Astrocyte (in vitro differentiated cells and primary cell): ENCODE results near the gene TLCD5. TPM values are rescaled to one million over a fixed set of nuclear protein-coding genes. Genes with fewer than 3 reads are reported as not detected.

Experiments
- DNase-seq: peaks from one replicate; pipeline ENCODE4 v3.0.0-alpha.2; 2010; ENCODE audit warnings: low read depth
- FAIRE-seq: peaks from 2 replicates; lab custom pipeline; 2011; peaks lifted over from hg19 to GRCh38; lab: Jason Lieb, UNC
- H2AFZ ChIP-seq: 2 replicates; pipeline ENCODE4 v1.6.0; 2012; ENCODE audit warnings: low read depth, low read length, inconsistent platforms
- H3K27ac ChIP-seq: 2 replicates; pipeline ENCODE4 v1.5.1; 2011; ENCODE audit warnings: low read depth, low read length, inconsistent platforms
- H3K27me3 ChIP-seq: 2 replicates; pipeline ENCODE4 v1.6.0; 2011; ENCODE audit warnings: low read length, inconsistent platforms; ENCODE audit not compliant: insufficient read depth
- H3K36me3 ChIP-seq: 2 replicates; pipeline ENCODE4 v1.5.1; 2011; ENCODE audit warnings: low read length, inconsistent platforms; ENCODE audit not compliant: insufficient read depth
- H3K4me1 ChIP-seq: 2 replicates; pipeline ENCODE4 v1.5.1; 2011; ENCODE audit warnings: low read length, inconsistent platforms; ENCODE audit not compliant: insufficient read depth
- H3K4me2 ChIP-seq: 2 replicates; pipeline ENCODE4 v1.6.0; 2012; ENCODE audit warnings: low read length, inconsistent platforms
- H3K4me3 ChIP-seq: 2 replicates; pipeline ENCODE4 v1.5.1; 2011; ENCODE audit warnings: low read depth, mild to moderate bottlenecking, low read length, inconsistent platforms; ENCODE audit not compliant: insufficient read depth
- H3K79me2 ChIP-seq: 2 replicates; pipeline ENCODE4 v1.6.0; 2012; ENCODE audit warnings: mild to moderate bottlenecking, low read length, inconsistent platforms; ENCODE audit not compliant: insufficient read depth
- H3K9ac ChIP-seq: 2 replicates; pipeline ENCODE4 v1.6.0; 2012; ENCODE audit warnings: mild to moderate bottlenecking, low read length, inconsistent platforms
- H3K9me3 ChIP-seq: 2 replicates; pipeline ENCODE4 v1.5.1; 2012; ENCODE audit warnings: low read depth, mild to moderate bottlenecking, low read length, inconsistent platforms; ENCODE audit not compliant: insufficient read depth
- H4K20me1 ChIP-seq: 2 replicates; pipeline ENCODE4 v1.6.0; 2012; ENCODE audit warnings: low read length, inconsistent platforms; ENCODE audit not compliant: insufficient read depth
- H3K27ac Mint-ChIP-seq: one replicate; pipeline ENCODE4 v1.8.0; 2021; ENCODE audit warnings: mild to moderate bottlenecking, mixed read lengths; ENCODE audit not compliant: unreplicated experiment
- H3K27me3 Mint-ChIP-seq: one replicate; pipeline ENCODE4 v1.8.0; 2021; ENCODE audit warnings: low read depth, mixed read lengths; ENCODE audit not compliant: unreplicated experiment
- H3K36me3 Mint-ChIP-seq: one replicate; pipeline ENCODE4 v1.8.0; 2021; ENCODE audit warnings: low read depth, mixed read lengths; ENCODE audit not compliant: unreplicated experiment
- H3K4me1 Mint-ChIP-seq: one replicate; pipeline ENCODE4 v1.8.0; 2021; ENCODE audit warnings: low read depth, mixed read lengths; ENCODE audit not compliant: unreplicated experiment
- H3K4me3 Mint-ChIP-seq: one replicate; pipeline ENCODE4 v1.8.0; 2021; ENCODE audit warnings: mild to moderate bottlenecking, moderate library complexity, mixed read lengths; ENCODE audit not compliant: unreplicated experiment
- H3K9me3 Mint-ChIP-seq: one replicate; pipeline ENCODE4 v1.8.0; 2021; ENCODE audit warnings: mild to moderate bottlenecking, mixed read lengths; ENCODE audit not compliant: unreplicated experiment
- CTCF ChIP-seq: IDR thresholded peaks from 2 replicates; pipeline ENCODE4 v1.5.1; 2011; ENCODE audit warnings: low read depth, mild to moderate bottlenecking, inconsistent platforms, low read length, moderate library complexity; ENCODE audit not compliant: insufficient read depth
- EZH2 ChIP-seq: IDR thresholded peaks from 2 replicates; pipeline ENCODE4 v1.6.1; 2012; ENCODE audit warnings: mild to moderate bottlenecking, low read length, inconsistent platforms; ENCODE audit not compliant: insufficient read depth
- total RNA-seq: library from RNA; stranded (reverse); gene quantifications from 2 replicates; pipeline ENCODE4 v1.2.1, GENCODE V29; 2021

TLCD5 gene
- total RNA-seq, 1 donor from 2014 or later = 9.5 TPM

GRCh38 chr11:120342226-120342625, 17.1 kb downstream of the TLCD5 start:
- no peak overlapping the region for H3K27ac ChIP-seq
- no peak overlapping the region for H3K4me2 ChIP-seq
- FAIRE-seq (no peak), DNase-seq (no peak)
- H3K9ac ChIP-seq = no peak overlapping the region
- H3K4me3 ChIP-seq = no peak overlapping the region
- H3K79me2 ChIP-seq = peaks cover 100% of the 10 kb centered on the region
- H3K9me3 ChIP-seq = no peaks in the 10 kb centered on the region
- H3K4me1 ChIP-seq = peaks cover 35% of the 10 kb centered on the region
- Mint-ChIP-seq H3K27me3 (no peaks in the 10 kb centered on the region), H3K9me3 (no peaks in the 10 kb centered on the region), H3K4me3 (peak overlapping the region; percentile 55), H3K27ac (no peak overlapping the region), H3K4me1 (peaks cover 47% of the 10 kb centered on the region), H3K36me3 (no peaks in the 10 kb centered on the region)
- no peak overlapping the region for H2AFZ ChIP-seq
- no peak for TF ChIP-seq CTCF
- no peak for TF ChIP-seq EZH2
- H3K27me3 ChIP-seq = no peaks in the 10 kb centered on the region
- peaks cover 97% of the 10 kb centered on the region for H4K20me1 ChIP-seq
- H3K36me3 ChIP-seq = no peaks in the 10 kb centered on the region

- H3K27me3 ChIP-seq = no peaks in the 10 kb centered on the region
- DNase-seq = no peak
- no peak overlapping the region for H2AFZ ChIP-seq
- H3K4me1 Mint-ChIP-seq = peaks cover 52% of the 10 kb centered on the region
- H3K9me3 ChIP-seq = no peaks in the 10 kb centered on the region
- peaks cover 97% of the 10 kb centered on the region for H4K20me1 ChIP-seq
- FAIRE-seq = peak; percentile 62
- no peaks in the 10 kb centered on the region for H3K36me3 Mint-ChIP-seq
- H3K4me3 Mint-ChIP-seq = no peak overlapping the region
- H3K27ac Mint-ChIP-seq = no peak overlapping the region
- no peak overlapping the region for H3K9ac ChIP-seq
- no peak overlapping the region for H3K27ac ChIP-seq
- H3K4me3 ChIP-seq = no peak overlapping the region
- H3K36me3 ChIP-seq = no peaks in the 10 kb centered on the region
- peaks cover 100% of the 10 kb centered on the region for H3K79me2 ChIP-seq
- H3K4me1 ChIP-seq = peaks cover 35% of the 10 kb centered on the region
- H3K9me3 Mint-ChIP-seq = no peaks in the 10 kb centered on the region
- TF ChIP-seq CTCF (no peak), EZH2 (no peak)
- no peak overlapping the region for H3K4me2 ChIP-seq
- no peaks in the 10 kb centered on the region for H3K27me3 Mint-ChIP-seq
Measured at GRCh38 chr11:120342678-120343077, 17.6 kb downstream of the TLCD5 start.

- no peaks in the 10 kb centered on the region for H3K27me3 ChIP-seq
- no peak for TF ChIP-seq CTCF
- TF ChIP-seq EZH2 = no peak
Measured at GRCh38 chr11:120343429-120343828, 18.3 kb downstream of the TLCD5 start.

More at GRCh38 chr11:120343429-120343828, 18.3 kb downstream of the TLCD5 start:
- H3K9me3 Mint-ChIP-seq = no peaks in the 10 kb centered on the region
- Histone ChIP-seq H3K9ac (no peak overlapping the region), H3K27ac (no peak overlapping the region), H3K4me3 (no peak overlapping the region), H3K36me3 (no peaks in the 10 kb centered on the region), H3K9me3 (no peaks in the 10 kb centered on the region), H3K4me1 (peaks cover 35% of the 10 kb centered on the region), H3K79me2 (peaks cover 100% of the 10 kb centered on the region), H3K4me2 (no peak overlapping the region), H4K20me1 (peaks cover 94% of the 10 kb centered on the region), H2AFZ (no peak overlapping the region)
- H3K4me3 Mint-ChIP-seq = no peak overlapping the region
- peaks cover 52% of the 10 kb centered on the region for H3K4me1 Mint-ChIP-seq
- DNase-seq (no peak), FAIRE-seq (no peak)
- H3K27me3 Mint-ChIP-seq = no peaks in the 10 kb centered on the region
- H3K36me3 Mint-ChIP-seq = no peaks in the 10 kb centered on the region
- no peak overlapping the region for H3K27ac Mint-ChIP-seq
